ENCODE measurements around the gene CDC16. TPM values are rescaled to one million over a fixed set of nuclear protein-coding genes. Genes with fewer than 3 reads are reported as not detected.
A peak's percentile ranks its signal among the peaks of the same experiment; 100 is the strongest.

Gene CDC16
- total and polyA plus RNA-seq, 2 of the 4 experiments (the other 2 are of a cell fraction): 41.6 to 66.6 TPM

DNA sequence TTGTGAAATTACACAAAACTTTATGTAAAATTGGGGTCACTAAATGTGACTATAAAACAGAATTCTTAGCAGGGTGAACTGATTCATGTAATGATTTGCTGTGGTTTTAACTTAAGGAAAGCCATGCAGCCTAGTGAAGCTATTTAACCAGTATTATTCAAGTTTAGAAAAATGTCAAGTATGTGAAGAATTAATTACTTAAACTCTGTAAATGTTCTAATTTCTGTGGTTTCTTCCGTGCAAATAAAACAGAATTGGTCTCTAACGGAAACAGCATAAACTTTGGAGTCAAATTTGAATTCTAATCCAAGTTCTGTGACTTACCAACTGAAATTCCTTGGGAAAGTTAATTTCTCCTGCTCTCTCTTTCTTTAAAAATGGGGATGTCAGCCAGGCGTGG lies 13.3 kb downstream of the CDC16 start:
- Histone ChIP-seq H3K27me3 (ENCODE audit: control insufficient read depth, insufficient read depth, low read length) (no peaks in the 10 kb centered on the region), H2BK20ac (ENCODE audit: low read depth, low read length) (no peak overlapping the region), H3K14ac (replicated peaks; ENCODE audit: low read depth, low read length) (no peak overlapping the region), H3K79me1 (ENCODE audit: low read depth in 1 of 2, low read length in 2 of 2) (peaks cover 24 to 60% of the 10 kb centered on the region in 2 experiments), H4K20me1 (ENCODE audit: insufficient read depth, low read length) (peaks cover 7% of the 10 kb centered on the region; the same call in 1 of the 2 replicates), H4K8ac (ENCODE audit: low read depth in 2 of 2, low read length in 2 of 2) (0 out of 4 replicates have a peak overlapping the region, but pooled peaks of 1 of the 2 experiments have one; percentile 25), H2BK5ac (ENCODE audit: low read depth, low read length, poor library complexity, severe bottlenecking) (peak overlapping the region; percentile 86), H3K4me3 (ENCODE audit: insufficient read depth, low read depth, low read length) (no peak overlapping the region), H3K23ac (ENCODE audit: low read depth, low read length) (no peak overlapping the region; the same call in 1 of the 2 replicates), H2AK5ac (ENCODE audit: low read depth, low read length) (no peak overlapping the region), H3K9me3 (ENCODE audit: control insufficient read depth, insufficient read depth, low read length) (no peaks in the 10 kb centered on the region), H3K9ac (ENCODE audit: low read depth, low read length) (no peak overlapping the region), H2AFZ (replicated peaks; ENCODE audit: low read length, poor library complexity) (no peak overlapping the region), H2AK9ac (replicated peaks; ENCODE audit: low read depth, low read length, poor library complexity) (no peak overlapping the region), H3K36me3 (ENCODE audit: control insufficient read depth, insufficient read depth, low read length) (peaks cover 46% of the 10 kb centered on the region), H3K4me1 (ENCODE audit: control insufficient read depth, insufficient read depth, low read length) (peaks cover 16% of the 10 kb centered on the region), H2BK120ac (ENCODE audit: low read depth, low read length) (peak overlapping the region; percentile 20; the same call in 1 of the 2 replicates), H3K9me1 (ENCODE audit: insufficient read depth, low read length) (peaks cover 12% of the 10 kb centered on the region), H4K91ac (ENCODE audit: insufficient read depth, low read depth, low read length) (peak overlapping the region; percentile 42; the same call in 1 of the 2 replicates), H3K56ac (ENCODE audit: extremely low read depth, insufficient read depth, low read length) (no peak overlapping the region), H3K18ac (ENCODE audit: low read depth, low read length) (no peak overlapping the region), H2BK15ac (ENCODE audit: low read depth, low read length) (no peak overlapping the region), H3K4ac (ENCODE audit: low read depth, low read length) (peak overlapping the region; percentile 47), H3K27ac (ENCODE audit: insufficient read depth, low read length) (peak overlapping the region; percentile 61), H3K4me2 (ENCODE audit: low read depth, low read length) (no peak overlapping the region; the same call in 1 of the 2 replicates), H4K5ac (ENCODE audit: low read depth, low read length) (no peak overlapping the region)
- ATAC-seq (ENCODE audit: low read depth): peak; percentile 74
- dilution Hi-C loops (cut with HindIII; ENCODE audit: low sequenced_read_pairs, unreplicated experiment): no loop called here
- ChIA-PET CTCF (no interaction called here), POLR2A (ENCODE audit: unreplicated experiment) (no interaction called here)
- in situ Hi-C loops (cut with MboI; ENCODE audit: low sequenced_read_pairs): no loop called here
- TF ChIP-seq RCOR1 (IDR thresholded peaks at IDR 0.05; ENCODE audit: insufficient replicate concordance, low read length): no peak
- TF ChIP-seq MAZ (IDR thresholded peaks at IDR 0.05; ENCODE audit: borderline replicate concordance, low read depth, low read length): no peak
- TF ChIP-seq CHD1 (IDR thresholded peaks at IDR 0.05; ENCODE audit: low read depth, low read length): no peak
- TF ChIP-seq FOS (IDR thresholded peaks at IDR 0.05; ENCODE audit: low read depth, low read length): no peak
- no peak for TF ChIP-seq MAFK (IDR thresholded peaks at IDR 0.05; ENCODE audit: low read depth, low read length)
- no peak for TF ChIP-seq BHLHE40 (IDR thresholded peaks at IDR 0.05; ENCODE audit: low read depth, low read length)
- TF ChIP-seq CEBPB (IDR thresholded peaks at IDR 0.05; ENCODE audit: low read depth, low read length): no peak
- TF ChIP-seq NFE2L2 (IDR thresholded peaks at IDR 0.05; ENCODE audit: low read depth, low read length): no peak
- TF ChIP-seq SMC3 (IDR thresholded peaks at IDR 0.05; ENCODE audit: low read depth, low read length): no peak
- TF ChIP-seq POLR2A (IDR thresholded peaks at IDR 0.05; ENCODE audit: low read depth, low read length): no peak
- BruUV-seq (replicated peaks): no TSS peak
- 100% methylated on average over 1 of the region's 3 CpGs; no CpG with 5 or more reads in 1 of the 2 experiments for WGBS, 2 experiments (ENCODE audit: extremely low coverage in 2 of 2, insufficient read length in 1 of 2)
- intact Hi-C loops (cut with micrococcal nuclease): no loop called here
- peak; percentile 54 for DNase-seq

Data from IMR-90 (cell line).